ENCODE results near the gene AIF1L.

DNA sequence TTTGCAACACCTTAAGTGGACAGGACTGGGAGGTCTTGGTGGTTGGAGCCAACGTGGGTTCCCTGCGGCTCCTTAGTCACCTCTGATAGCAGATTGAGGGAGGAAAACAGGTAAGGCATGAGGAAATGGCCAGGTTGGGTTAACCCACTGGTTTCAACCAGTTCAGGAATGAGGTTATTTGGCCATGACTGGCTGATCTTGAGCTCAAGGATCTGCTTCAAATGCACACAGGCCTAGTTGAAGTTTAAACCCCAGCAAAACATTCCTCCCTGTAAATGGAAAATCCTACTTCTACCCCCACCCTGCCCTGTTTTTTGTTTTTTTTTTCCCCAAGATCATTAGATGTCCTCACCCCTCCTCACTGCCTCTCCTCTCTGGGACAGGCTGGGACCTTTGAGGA is 25.8 kb downstream of the AIF1L start:
- TF ChIP-seq, protein P1, sequence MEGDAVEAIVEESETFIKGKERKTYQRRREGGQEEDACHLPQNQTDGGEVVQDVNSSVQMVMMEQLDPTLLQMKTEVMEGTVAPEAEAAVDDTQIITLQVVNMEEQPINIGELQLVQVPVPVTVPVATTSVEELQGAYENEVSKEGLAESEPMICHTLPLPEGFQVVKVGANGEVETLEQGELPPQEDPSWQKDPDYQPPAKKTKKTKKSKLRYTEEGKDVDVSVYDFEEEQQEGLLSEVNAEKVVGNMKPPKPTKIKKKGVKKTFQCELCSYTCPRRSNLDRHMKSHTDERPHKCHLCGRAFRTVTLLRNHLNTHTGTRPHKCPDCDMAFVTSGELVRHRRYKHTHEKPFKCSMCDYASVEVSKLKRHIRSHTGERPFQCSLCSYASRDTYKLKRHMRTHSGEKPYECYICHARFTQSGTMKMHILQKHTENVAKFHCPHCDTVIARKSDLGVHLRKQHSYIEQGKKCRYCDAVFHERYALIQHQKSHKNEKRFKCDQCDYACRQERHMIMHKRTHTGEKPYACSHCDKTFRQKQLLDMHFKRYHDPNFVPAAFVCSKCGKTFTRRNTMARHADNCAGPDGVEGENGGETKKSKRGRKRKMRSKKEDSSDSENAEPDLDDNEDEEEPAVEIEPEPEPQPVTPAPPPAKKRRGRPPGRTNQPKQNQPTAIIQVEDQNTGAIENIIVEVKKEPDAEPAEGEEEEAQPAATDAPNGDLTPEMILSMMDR (IDR thresholded peaks at IDR 0.05; ENCODE audit: low read length) = no peak
- TF ChIP-seq EZH2 (optimal IDR thresholded peaks at IDR 0.05; ENCODE audit: low read depth, low read length) = no peak

All from MM.1S (cell line).